Fibroblast of pulmonary artery (primary cell): ENCODE data around the gene PTPRD.

Experiments
- DNase-seq: peaks from one replicate; pipeline ENCODE4 v3.0.0-alpha.2; 2010; ENCODE audit warnings: low read depth
- H3K4me3 ChIP-seq: replicated peaks from 2 replicates; pipeline ENCODE4 v1.5.1; 2011; ENCODE audit warnings: low read depth, mild to moderate bottlenecking, control low read depth, low read length, moderate library complexity
- TF ChIP-seq, protein P1 (sequence below): IDR thresholded peaks from 2 replicates; pipeline ENCODE4 v1.5.1; 2011; ENCODE audit warnings: mild to moderate bottlenecking, control low read depth, low read length, inconsistent platforms; ENCODE audit errors: missing control alignments

PTPRD gene

DNA sequence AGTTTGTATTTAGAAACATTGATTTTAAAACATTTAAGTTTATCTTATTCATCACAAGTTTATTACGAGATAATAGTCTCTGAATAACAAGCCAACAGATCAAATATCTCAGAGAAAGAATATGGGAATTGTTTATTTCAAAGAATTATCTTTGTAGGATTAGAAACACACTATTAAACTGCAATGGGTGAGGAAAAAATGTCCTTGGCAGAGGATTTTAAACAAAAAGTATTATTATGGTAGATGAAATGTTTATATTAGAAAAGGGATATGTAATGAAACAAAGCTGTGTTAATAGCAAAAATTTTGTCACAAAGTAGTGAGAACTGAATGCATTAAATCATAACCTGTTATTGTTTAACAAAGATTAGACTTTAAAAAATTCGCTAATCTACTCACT lies 1430.4 kb downstream of the PTPRD start:
- H3K4me3 ChIP-seq: no peak overlapping the region
- TF ChIP-seq, protein P1, sequence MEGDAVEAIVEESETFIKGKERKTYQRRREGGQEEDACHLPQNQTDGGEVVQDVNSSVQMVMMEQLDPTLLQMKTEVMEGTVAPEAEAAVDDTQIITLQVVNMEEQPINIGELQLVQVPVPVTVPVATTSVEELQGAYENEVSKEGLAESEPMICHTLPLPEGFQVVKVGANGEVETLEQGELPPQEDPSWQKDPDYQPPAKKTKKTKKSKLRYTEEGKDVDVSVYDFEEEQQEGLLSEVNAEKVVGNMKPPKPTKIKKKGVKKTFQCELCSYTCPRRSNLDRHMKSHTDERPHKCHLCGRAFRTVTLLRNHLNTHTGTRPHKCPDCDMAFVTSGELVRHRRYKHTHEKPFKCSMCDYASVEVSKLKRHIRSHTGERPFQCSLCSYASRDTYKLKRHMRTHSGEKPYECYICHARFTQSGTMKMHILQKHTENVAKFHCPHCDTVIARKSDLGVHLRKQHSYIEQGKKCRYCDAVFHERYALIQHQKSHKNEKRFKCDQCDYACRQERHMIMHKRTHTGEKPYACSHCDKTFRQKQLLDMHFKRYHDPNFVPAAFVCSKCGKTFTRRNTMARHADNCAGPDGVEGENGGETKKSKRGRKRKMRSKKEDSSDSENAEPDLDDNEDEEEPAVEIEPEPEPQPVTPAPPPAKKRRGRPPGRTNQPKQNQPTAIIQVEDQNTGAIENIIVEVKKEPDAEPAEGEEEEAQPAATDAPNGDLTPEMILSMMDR: no peak
- DNase-seq: no peak

DNA sequence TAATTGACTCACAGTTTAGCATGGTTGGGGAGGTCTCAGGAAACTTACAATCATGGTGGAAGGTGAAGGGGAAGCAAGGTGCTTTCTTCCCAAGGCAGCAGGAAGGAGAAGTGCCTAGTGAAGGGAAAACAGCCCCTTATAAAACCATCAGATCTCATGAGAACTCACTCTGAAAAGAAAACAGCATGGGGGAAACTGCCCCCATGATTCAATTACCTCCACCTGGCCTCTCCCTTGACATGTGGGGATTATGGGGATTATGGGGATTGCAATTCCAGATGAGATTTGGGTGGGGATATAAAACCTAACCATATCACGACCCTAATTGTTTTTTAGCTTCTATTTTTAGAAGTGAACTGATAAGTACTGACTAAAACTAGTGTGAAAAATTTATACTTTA lies 1435.7 kb downstream of the PTPRD start:
- DNase-seq: no peak
- TF ChIP-seq, protein P1: no peak
- H3K4me3 ChIP-seq: no peak overlapping the region

DNA sequence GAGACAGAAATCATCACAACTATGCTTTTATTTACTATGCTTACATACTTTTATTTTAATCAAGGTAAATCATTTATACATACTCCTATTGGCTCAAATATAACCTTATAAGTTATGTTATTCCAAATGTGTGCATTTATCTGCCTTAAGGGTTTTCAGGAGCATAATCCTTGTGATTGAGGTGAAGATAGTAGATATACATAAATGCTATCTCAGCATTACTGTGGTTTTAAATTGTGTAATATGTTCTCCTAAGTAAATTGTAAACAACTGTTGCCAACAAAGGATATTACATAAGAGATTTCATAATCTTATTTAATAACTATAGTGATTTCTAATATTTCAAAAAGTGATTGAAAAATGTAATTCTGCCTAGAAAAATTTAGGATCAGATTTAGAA lies 1438.4 kb downstream of the PTPRD start:
- no peak overlapping the region for H3K4me3 ChIP-seq
- TF ChIP-seq, protein P1: no peak
- DNase-seq: no peak

DNA sequence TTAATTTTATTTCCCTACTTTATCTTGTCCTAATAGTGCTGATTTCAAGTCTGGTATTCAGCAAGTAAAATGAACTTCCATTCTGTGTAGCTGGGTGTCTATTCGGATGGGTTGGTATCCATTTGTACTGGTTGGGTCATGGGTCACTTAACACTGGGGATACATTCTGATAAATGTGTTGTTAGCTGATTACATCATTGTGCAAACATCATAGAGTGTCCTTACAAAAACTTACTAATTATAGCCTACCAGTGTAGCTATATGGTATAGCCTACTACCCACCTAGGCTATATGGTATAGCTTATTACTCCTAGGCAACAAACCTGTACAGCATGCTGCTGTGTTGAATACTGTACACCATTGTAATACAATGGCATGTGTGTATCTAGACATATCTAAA lies 1439.5 kb downstream of the PTPRD start:
- TF ChIP-seq, protein P1: no peak
- no peak overlapping the region for H3K4me3 ChIP-seq
- DNase-seq: no peak

DNA sequence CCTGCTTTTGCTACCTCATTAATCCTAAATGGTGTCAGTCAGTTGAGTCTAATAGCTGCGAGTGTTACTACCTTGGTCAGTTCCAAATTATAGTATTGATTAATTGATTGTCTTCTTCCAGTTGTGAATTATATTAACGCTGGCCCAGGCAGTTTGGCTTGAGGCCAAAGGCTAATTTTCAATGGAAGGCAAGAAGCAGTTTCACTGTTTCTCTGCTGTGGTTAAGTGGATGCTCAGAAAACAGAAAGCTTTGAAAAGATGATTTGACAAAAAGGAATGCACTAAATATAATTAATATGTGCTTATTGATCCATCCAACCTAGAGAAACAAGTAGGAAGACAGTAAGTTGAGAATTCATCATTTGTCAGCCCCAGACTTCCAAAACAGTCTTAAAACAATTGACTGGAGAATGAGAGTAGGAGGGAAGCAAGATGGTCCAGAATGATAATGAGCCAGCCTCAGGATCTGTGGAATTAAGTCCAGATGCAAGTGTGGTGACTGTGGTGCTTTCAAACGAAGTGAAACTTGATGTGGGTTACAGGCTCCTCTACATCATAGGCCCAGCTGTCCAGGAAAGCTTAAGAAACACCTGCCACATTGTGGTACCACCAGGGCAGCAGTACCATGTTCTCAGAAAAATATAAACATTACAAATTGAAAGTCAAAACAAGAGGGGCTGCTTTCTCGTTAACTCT lies 1442.2 kb downstream of the PTPRD start:
- TF ChIP-seq, protein P1: no peak
- no peak overlapping the region for H3K4me3 ChIP-seq
- DNase-seq: no peak

DNA sequence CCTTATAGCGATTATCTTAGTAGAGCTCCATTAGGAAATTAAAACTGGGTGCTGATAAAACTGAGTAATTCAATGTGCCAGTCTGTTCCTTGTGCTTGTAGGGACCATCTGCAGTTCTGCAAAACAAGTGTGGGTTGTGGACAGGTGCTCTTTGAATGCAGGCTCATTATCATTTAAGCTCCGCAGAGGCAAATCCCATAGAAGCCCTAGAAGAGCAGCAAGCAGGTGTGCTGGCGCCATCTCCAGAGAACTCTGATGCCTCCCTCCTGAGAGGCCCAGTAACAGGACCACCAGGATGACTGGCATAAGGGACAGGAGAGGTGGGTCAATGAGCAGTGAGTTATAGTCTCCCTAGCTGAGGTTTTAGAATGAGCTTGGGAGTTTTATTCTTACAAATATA lies 1470.8 kb downstream of the PTPRD start:
- DNase-seq: no peak
- no peak overlapping the region for H3K4me3 ChIP-seq
- TF ChIP-seq, protein P1: no peak

DNA sequence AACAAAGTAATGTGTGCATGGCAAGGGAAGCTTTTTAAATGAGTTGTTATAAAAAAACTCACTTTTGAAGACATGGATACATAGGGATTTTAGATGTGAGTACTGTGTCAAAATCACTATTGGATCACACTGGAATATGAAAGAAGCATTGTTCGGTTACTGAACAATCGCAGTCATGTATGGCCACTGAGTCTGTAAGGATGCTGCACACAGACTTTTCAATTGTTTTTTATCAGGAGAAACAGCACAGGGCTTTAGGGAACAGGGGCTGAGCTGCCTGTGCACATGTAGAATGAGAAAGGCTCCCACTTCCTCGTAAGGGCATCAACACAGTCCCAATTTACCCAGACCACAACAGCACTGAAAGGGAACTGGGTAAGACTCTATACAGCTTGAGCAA lies 1479.3 kb downstream of the PTPRD start:
- no peak overlapping the region for H3K4me3 ChIP-seq
- TF ChIP-seq, protein P1: no peak
- no peak for DNase-seq
